Measurements from ENCODE around the gene HSBP1. TPM values are rescaled to one million over a fixed set of nuclear protein-coding genes. Genes with fewer than 3 reads are reported as not detected.
A peak's percentile ranks its signal among the peaks of the same experiment; 100 is the strongest.

HSBP1 gene
- total and polyA plus RNA-seq, 9 of the 15 experiments (the other 6 are each of a cell fraction or from before 2014, with no cell fraction given), result 84.9 to 677 (median 204) TPM

DNA sequence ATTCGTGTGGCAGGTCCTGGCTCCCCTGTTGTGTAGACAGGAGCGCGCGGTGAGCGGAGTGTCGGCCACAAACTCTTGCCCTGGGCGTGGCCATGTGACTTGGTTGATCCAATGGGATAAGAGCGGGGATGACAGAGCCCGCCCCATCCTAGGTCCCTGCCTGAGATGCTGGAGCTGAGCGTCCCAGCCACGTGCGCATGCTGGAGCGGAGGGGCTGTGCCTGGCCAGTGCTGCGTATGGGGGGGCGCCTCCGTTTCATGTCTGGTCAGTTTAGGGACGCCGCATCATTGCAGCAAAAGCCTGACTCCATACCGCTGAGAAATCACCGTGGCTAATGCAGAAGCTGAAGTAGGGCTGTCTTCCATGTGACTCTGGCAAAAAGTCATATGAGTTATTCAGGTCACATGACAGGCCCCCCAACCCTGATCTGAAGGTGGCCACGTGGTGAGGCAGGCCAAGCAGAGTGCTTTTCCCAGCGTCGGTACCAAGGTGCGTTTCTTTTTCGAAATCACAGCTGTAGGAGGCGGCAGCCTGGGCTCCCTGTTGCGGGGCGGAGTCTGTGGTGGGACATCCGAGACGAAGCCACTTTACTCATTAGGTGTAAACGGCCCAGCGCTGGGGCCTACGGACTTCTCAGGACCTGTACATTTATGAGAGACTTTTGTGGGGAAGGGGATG is 22.5 kb downstream of the HSBP1 start:
- Histone ChIP-seq H3K4me3 (no peak overlapping the region), H2AFZ (ENCODE audit: low read depth, low read length) (0 out of 2 replicates have a peak overlapping the region, but pooled peaks have one; percentile 40), H3K79me2 (ENCODE audit: control insufficient read depth, insufficient read depth, low read length) (no peaks in the 10 kb centered on the region), H4K20me1 (replicated peaks; ENCODE audit: control insufficient read depth, insufficient read depth, low read length) (peaks cover 4% of the 10 kb centered on the region; the same call in 1 of the 2 replicates), H3K4me2 (ENCODE audit: insufficient read depth, low read length) (peak overlapping the region; percentile 38), H3K36me3 (ENCODE audit: control insufficient read depth, insufficient read depth, low read length) (no peaks in the 10 kb centered on the region), H3K27ac (ENCODE audit: extremely low read depth, low read depth, low read length) (no peak overlapping the region), H3K9ac (ENCODE audit: insufficient read depth in 1 of 2, low read depth in 2 of 2, low read length in 2 of 2) (peak overlapping the region in 1 of 2 experiments; percentile 26; a peak in 1 of 4 replicates), H3K9me1 (ENCODE audit: control insufficient read depth, insufficient read depth, low read length) (no peaks in the 10 kb centered on the region), H3K27me3 (ENCODE audit: control insufficient read depth in 2 of 2, insufficient read depth in 2 of 2, low read length in 2 of 2) (peaks cover 36 to 62% of the 10 kb centered on the region in 2 experiments), H3K4me1 (replicated peaks in 1 of 2; ENCODE audit: control insufficient read depth in 2 of 2, insufficient read depth in 2 of 2, low read length in 2 of 2) (peaks cover 0 to 7% of the 10 kb centered on the region in 2 experiments; a peak in 3 of 5 replicates), H3K9me3 (replicated peaks; ENCODE audit: control insufficient read depth, insufficient read depth, low read depth, low read length) (no peaks in the 10 kb centered on the region)
- intact Hi-C loops (cut with micrococcal nuclease), result no loop called here
- WGBS (ENCODE audit: insufficient coverage, low coverage, missing lambda C conversion rate), result 12% methylated on average over 33 of the region's 33 CpGs
- ATAC-seq (peak; percentile 86), DNase-seq (ENCODE audit: extremely low read depth in 1 of 4, low spot score in 3 of 4) (peak; percentile 64 to 87 (median 82)), FAIRE-seq (no peak)
- CTCF ChIA-PET (ENCODE audit: low intra/inter-chr PET ratio), result no interaction called here
- BruUV-seq (replicated peaks), result no TSS peak
- in situ Hi-C loops (cut with MboI), result no loop called here
- POLR2A ChIA-PET, result interaction anchor here (0.6 to 1.0 kb wide), 2 partner anchors 21 to 30 kb away, joined by 3 to 4 read pairs; no protein-coding TSS in a partner anchor
- TF ChIP-seq ZNF23 (CRISPR knock-in tag; IDR thresholded peaks at IDR 0.05), result no peak
- TF ChIP-seq L3MBTL2 (IDR thresholded peaks at IDR 0.05), result peak; percentile 84
- no peak for TF ChIP-seq NR3C1 (CRISPR knock-in tag; IDR thresholded peaks at IDR 0.05)
- TF ChIP-seq MYNN (IDR thresholded peaks at IDR 0.05), result no peak
- TF ChIP-seq MYNN (CRISPR knock-in tag; IDR thresholded peaks at IDR 0.05), result no peak
- no peak for TF ChIP-seq ZNF263 (CRISPR knock-in tag; IDR thresholded peaks at IDR 0.05; ENCODE audit: borderline replicate concordance)
- TF ChIP-seq DNMT1 (IDR thresholded peaks at IDR 0.05), result no peak
- TF ChIP-seq, protein P1, sequence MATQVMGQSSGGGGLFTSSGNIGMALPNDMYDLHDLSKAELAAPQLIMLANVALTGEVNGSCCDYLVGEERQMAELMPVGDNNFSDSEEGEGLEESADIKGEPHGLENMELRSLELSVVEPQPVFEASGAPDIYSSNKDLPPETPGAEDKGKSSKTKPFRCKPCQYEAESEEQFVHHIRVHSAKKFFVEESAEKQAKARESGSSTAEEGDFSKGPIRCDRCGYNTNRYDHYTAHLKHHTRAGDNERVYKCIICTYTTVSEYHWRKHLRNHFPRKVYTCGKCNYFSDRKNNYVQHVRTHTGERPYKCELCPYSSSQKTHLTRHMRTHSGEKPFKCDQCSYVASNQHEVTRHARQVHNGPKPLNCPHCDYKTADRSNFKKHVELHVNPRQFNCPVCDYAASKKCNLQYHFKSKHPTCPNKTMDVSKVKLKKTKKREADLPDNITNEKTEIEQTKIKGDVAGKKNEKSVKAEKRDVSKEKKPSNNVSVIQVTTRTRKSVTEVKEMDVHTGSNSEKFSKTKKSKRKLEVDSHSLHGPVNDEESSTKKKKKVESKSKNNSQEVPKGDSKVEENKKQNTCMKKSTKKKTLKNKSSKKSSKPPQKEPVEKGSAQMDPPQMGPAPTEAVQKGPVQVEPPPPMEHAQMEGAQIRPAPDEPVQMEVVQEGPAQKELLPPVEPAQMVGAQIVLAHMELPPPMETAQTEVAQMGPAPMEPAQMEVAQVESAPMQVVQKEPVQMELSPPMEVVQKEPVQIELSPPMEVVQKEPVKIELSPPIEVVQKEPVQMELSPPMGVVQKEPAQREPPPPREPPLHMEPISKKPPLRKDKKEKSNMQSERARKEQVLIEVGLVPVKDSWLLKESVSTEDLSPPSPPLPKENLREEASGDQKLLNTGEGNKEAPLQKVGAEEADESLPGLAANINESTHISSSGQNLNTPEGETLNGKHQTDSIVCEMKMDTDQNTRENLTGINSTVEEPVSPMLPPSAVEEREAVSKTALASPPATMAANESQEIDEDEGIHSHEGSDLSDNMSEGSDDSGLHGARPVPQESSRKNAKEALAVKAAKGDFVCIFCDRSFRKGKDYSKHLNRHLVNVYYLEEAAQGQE (IDR thresholded peaks at IDR 0.05; ENCODE audit: borderline replicate concordance), result 0 out of 2 replicates have a peak, but pooled peaks have one; percentile 16
- TF ChIP-seq, protein P1 (CRISPR knock-in tag; IDR thresholded peaks at IDR 0.05; ENCODE audit: low read depth), result no peak
- no peak for TF ChIP-seq SMARCA5 (IDR thresholded peaks at IDR 0.05)
- TF ChIP-seq NR2C1 (IDR thresholded peaks at IDR 0.05), result no peak
- no peak for TF ChIP-seq NR2C1 (tag; IDR thresholded peaks at IDR 0.05)
- peak; percentile 76 for TF ChIP-seq RAD51 (IDR thresholded peaks at IDR 0.05; ENCODE audit: borderline replicate concordance, low read depth)
- TF ChIP-seq PCBP1 (IDR thresholded peaks at IDR 0.05; ENCODE audit: low read depth, low read length, poor library complexity, severe bottlenecking), result no peak
- no peak for TF ChIP-seq HDGF (IDR thresholded peaks at IDR 0.05)
- TF ChIP-seq NBN (IDR thresholded peaks at IDR 0.05; ENCODE audit: low read depth), result no peak

All from K562 (cell line).